GM10266 (cell line): ENCODE data around the gene GSG1L.
A peak's percentile ranks its signal among the peaks of the same experiment; 100 is the strongest.

Experiments
- DNase-seq: peaks from one replicate; pipeline ENCODE4 v3.0.0; 2012; ENCODE audit errors: extremely low spot score
- TF ChIP-seq, protein P1 (sequence below): IDR thresholded peaks from 2 replicates; pipeline ENCODE4 v1.5.1; 2012; ENCODE audit warnings: mild to moderate bottlenecking, low read depth; ENCODE audit not compliant: control insufficient read depth, insufficient read depth; ENCODE audit errors: missing control alignments

GSG1L gene

DNA sequence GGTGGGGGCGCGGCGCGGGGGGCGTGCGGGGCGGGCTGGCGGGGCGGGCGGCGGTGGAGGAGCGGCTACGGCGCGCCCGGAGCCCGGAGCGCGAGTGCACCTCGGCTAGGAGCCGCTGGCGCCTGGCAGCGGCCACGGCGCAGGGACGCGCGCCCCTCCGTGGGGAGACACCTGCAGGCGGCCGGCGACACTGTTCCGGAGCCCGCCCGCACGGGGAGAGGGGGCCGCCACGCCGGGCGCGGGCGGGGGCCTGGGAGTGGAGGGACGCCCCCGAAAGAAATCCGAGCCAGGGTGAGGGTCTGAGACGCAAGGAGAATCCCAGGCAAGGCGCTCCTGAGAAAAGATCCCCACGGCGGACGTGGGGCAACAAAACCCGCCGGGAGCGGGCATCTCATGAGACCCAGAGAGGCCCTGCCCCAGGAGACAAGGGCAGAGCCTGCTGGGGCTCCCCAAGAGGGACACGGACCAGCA, at the start of gene GSG1L:
Gene GSG1L (minus strand): TSS at position 124 of the 471 bp plus-strand sequence. CDS start 290 bp downstream, outside the sequence.
- TF ChIP-seq, protein P1, sequence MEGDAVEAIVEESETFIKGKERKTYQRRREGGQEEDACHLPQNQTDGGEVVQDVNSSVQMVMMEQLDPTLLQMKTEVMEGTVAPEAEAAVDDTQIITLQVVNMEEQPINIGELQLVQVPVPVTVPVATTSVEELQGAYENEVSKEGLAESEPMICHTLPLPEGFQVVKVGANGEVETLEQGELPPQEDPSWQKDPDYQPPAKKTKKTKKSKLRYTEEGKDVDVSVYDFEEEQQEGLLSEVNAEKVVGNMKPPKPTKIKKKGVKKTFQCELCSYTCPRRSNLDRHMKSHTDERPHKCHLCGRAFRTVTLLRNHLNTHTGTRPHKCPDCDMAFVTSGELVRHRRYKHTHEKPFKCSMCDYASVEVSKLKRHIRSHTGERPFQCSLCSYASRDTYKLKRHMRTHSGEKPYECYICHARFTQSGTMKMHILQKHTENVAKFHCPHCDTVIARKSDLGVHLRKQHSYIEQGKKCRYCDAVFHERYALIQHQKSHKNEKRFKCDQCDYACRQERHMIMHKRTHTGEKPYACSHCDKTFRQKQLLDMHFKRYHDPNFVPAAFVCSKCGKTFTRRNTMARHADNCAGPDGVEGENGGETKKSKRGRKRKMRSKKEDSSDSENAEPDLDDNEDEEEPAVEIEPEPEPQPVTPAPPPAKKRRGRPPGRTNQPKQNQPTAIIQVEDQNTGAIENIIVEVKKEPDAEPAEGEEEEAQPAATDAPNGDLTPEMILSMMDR, result peak; percentile 20
- DNase-seq, result no peak

DNA sequence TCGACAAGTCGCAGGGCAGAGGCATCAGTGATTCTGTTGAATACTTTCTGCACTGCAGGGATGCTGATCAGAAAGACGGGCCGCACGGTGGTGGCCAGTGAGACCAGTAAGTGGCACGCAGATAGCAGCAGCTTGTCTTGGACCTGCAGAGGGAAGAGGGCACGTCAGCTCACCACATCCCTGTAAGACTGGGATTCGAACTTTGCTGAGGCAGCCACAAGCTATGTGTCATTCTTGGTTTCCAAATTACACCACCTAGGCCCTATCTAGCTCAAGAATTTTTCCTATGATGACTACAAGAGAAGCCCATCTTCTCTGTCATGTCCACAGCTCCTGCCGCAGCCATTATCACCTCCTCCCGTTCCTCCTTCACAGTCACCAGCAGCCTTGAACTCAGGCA, 49.4 kb upstream of the GSG1L start:
- TF ChIP-seq, protein P1, result no peak
- no peak for DNase-seq

GRCh38 chr16:28110977-28111376, 47.5 kb upstream of the GSG1L start:
- TF ChIP-seq, protein P1, result no peak
- DNase-seq, result no peak

DNA sequence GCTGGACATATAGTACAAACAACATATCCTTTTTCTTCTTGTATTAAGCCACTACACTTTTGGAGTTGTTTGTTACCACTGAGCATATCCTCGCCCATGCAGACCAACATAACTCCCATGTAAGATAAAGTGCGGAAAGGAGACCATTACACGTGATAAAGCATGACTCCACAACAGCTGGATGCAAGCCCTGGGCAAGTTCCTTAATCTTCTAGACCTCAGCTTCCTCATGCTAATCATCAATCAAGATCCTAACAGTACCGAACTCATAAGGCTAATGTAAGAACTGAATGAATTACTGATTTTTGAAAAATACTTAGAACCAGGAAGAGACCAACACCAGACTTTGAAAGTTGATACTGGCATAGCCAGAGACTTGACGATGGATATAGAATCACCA, 47.0 kb upstream of the GSG1L start:
- DNase-seq, result no peak
- TF ChIP-seq, protein P1, result no peak

- TF ChIP-seq, protein P1, result no peak
- DNase-seq, result no peak
Measured at GRCh38 chr16:28110074-28110473, 46.6 kb upstream of the GSG1L start.

DNA sequence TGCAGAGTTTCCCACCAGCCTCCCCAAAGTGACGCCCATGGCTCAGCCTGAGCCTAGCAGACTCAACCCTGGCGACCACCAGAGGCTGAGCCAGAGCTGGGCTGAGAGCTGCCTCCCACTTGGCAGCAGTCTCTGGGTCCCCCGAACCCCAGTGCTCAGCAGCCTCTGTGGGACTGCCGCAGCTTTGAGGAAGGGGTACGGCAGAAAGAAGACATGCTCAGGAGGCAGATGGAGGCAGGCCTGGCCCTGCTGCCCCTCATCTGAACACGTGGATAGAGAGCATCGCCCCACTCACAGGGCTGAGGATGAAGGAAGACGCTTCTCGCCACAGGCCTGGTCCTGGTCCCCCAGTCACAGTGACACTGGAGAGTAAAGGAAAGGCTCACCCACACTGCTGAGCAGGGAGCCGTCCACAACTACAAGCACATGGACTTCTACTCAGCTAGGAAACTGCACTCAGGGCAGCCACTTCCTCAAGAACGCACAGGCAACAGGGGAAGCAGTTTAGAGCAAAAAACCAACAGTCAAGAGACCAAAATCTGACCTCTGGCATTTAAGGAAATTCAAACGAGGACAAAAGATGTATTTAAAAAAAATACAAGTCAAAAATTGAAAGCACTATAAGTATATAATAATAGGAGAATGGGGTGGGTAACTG, 45.2 kb upstream of the GSG1L start:
- TF ChIP-seq, protein P1, result no peak
- no peak for DNase-seq

DNA sequence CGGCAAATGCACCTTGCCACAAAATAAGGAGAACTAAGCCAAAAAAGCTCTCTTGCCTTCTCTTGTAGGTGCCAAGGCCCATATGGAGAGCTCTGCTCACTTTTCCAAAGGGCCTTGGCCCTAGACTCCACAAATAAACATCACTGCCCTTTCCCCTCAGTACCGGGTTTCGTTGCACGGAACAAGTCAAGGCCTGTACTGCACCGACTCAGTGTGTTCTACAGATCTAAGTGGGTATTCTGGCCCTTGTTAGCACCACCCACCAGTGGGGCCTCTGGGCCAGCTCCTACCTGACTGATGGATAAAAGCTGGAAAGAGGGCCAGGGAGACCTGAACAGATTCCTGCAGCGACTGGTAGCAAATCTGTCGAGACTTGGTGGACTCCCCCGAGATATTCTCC, 43.7 kb upstream of the GSG1L start:
- DNase-seq, result no peak
- TF ChIP-seq, protein P1, result no peak
